Activated naive CD4-positive, alpha-beta T cell treated with anti-CD3 and anti-CD28 coated beads for 36 hours (primary cell): Measurements from ENCODE around the gene CMTR1. TPM values are rescaled to one million over a fixed set of nuclear protein-coding genes. Genes with fewer than 3 reads are reported as not detected.
A peak's percentile ranks its signal among the peaks of the same experiment; 100 is the strongest.

Experiments
- CTCF ChIA-PET: fragments of 350-600 bp; sonication (Branson Sonifier 250); formaldehyde crosslinking; loops from one replicate; lab custom pipeline; 2021; ENCODE audit warnings: antibody characterized with exemption; lab: Charles Lee
- DNase-seq: peaks from one replicate; pipeline ENCODE4 v3.0.0-alpha.2; 2020
- H3K27ac Mint-ChIP-seq: one replicate; pipeline ENCODE4 v1.8.0; 2021; ENCODE audit warnings: mild to moderate bottlenecking, mixed read lengths
- H3K27me3 Mint-ChIP-seq: one replicate; pipeline ENCODE4 v1.8.0; 2021; ENCODE audit warnings: low read depth, mixed read lengths
- H3K36me3 Mint-ChIP-seq: one replicate; pipeline ENCODE4 v1.8.0; 2021; ENCODE audit warnings: low read depth, mixed read lengths
- H3K4me1 Mint-ChIP-seq: one replicate; pipeline ENCODE4 v1.8.0; 2021; ENCODE audit warnings: low read depth, mixed read lengths
- H3K4me3 Mint-ChIP-seq: one replicate; pipeline ENCODE4 v1.8.0; 2021; ENCODE audit warnings: mild to moderate bottlenecking, moderate library complexity, mixed read lengths
- H3K9me3 Mint-ChIP-seq: one replicate; pipeline ENCODE4 v1.8.0; 2021; ENCODE audit warnings: mixed read lengths
- intact Hi-C: fragments of 100-400 bp; cut with micrococcal nuclease; formaldehyde crosslinking; loops from one replicate; pipeline ENCODE4 v1.15.1; 2023
- total RNA-seq, 2 experiments: library from RNA; stranded (reverse); gene quantifications; one replicate each; pipeline ENCODE4 v1.2.3, GENCODE V29; 2021

The CMTR1 gene
- total RNA-seq, 2 experiments from 2014 or later = 70.9 to 71.3 TPM

GRCh38 chr6:37467718-37468117 lies 34.7 kb downstream of the CMTR1 start:
- intact Hi-C loops = no loop called here
- Mint-ChIP-seq H3K4me3 (no peak overlapping the region), H3K4me1 (peaks cover 4% of the 10 kb centered on the region), H3K9me3 (peaks cover 6% of the 10 kb centered on the region), H3K27ac (no peak overlapping the region), H3K36me3 (peaks cover 49% of the 10 kb centered on the region), H3K27me3 (no peaks in the 10 kb centered on the region)
- no peak for DNase-seq
- CTCF ChIA-PET = interaction anchor here (1.0 to 1.6 kb wide), 3 partner anchors 13 to 99 kb away, joined by 3 to 5 read pairs (median 4); no protein-coding TSS in a partner anchor

- H3K27ac Mint-ChIP-seq = no peak overlapping the region
- H3K36me3 Mint-ChIP-seq = peaks cover 30% of the 10 kb centered on the region
- H3K9me3 Mint-ChIP-seq = no peaks in the 10 kb centered on the region
- intact Hi-C loops = no loop called here
- peaks cover 2% of the 10 kb centered on the region for H3K4me1 Mint-ChIP-seq
- H3K27me3 Mint-ChIP-seq = no peaks in the 10 kb centered on the region
- H3K4me3 Mint-ChIP-seq = no peak overlapping the region
- CTCF ChIA-PET = interaction anchor here (1.1 to 1.2 kb wide), 3 partner anchors 92 to 218 kb away, joined by 3 to 4 read pairs (median 4); no protein-coding TSS in a partner anchor
- no peak for DNase-seq
Measured at GRCh38 chr6:37473364-37474095, 40.5 kb downstream of the CMTR1 start.

- Mint-ChIP-seq H3K27ac (no peak overlapping the region), H3K36me3 (peaks cover 28% of the 10 kb centered on the region), H3K9me3 (no peaks in the 10 kb centered on the region), H3K4me1 (peaks cover 2% of the 10 kb centered on the region), H3K4me3 (no peak overlapping the region), H3K27me3 (no peaks in the 10 kb centered on the region)
- no peak for DNase-seq
- CTCF ChIA-PET = interaction anchor here (1.0 to 1.2 kb wide), 3 partner anchors 11 to 217 kb away, joined by 3 to 4 read pairs (median 4); no protein-coding TSS in a partner anchor
- intact Hi-C loops = no loop called here
Measured at GRCh38 chr6:37474316-37474715, 41.3 kb downstream of the CMTR1 start.

- H3K4me3 Mint-ChIP-seq = no peak overlapping the region
- H3K4me1 Mint-ChIP-seq = no peaks in the 10 kb centered on the region
Measured at GRCh38 chr6:37477191-37477590, 44.2 kb downstream of the CMTR1 start.

GRCh38 chr6:37477656-37478435 lies 44.8 kb downstream of the CMTR1 start:
- CTCF ChIA-PET = interaction anchor here (1.1 kb wide), 1 partner anchor 17 kb away, joined by 3 read pairs; no protein-coding TSS in a partner anchor
- Mint-ChIP-seq H3K4me1 (no peaks in the 10 kb centered on the region), H3K4me3 (no peak overlapping the region), H3K27me3 (no peaks in the 10 kb centered on the region), H3K36me3 (peaks cover 19% of the 10 kb centered on the region), H3K9me3 (no peaks in the 10 kb centered on the region), H3K27ac (no peak overlapping the region)
- no peak for DNase-seq
- intact Hi-C loops = no loop called here

More at GRCh38 chr6:37477191-37477590, 44.2 kb downstream of the CMTR1 start:
- CTCF ChIA-PET = no interaction called here
- Mint-ChIP-seq H3K27ac (no peak overlapping the region), H3K9me3 (no peaks in the 10 kb centered on the region), H3K27me3 (no peaks in the 10 kb centered on the region), H3K36me3 (peaks cover 19% of the 10 kb centered on the region)
- intact Hi-C loops = no loop called here
- DNase-seq = no peak

GRCh38 chr6:37478827-37479226 lies 45.8 kb downstream of the CMTR1 start:
- Mint-ChIP-seq H3K27me3 (no peaks in the 10 kb centered on the region), H3K9me3 (no peaks in the 10 kb centered on the region), H3K4me1 (no peaks in the 10 kb centered on the region), H3K36me3 (peaks cover 18% of the 10 kb centered on the region), H3K27ac (no peak overlapping the region), H3K4me3 (no peak overlapping the region)
- no peak for DNase-seq
- intact Hi-C loops = no loop called here
- CTCF ChIA-PET = interaction anchor here (1.1 kb wide), 2 partner anchors 16 to 57 kb away, joined by 3 read pairs; no protein-coding TSS in a partner anchor

GRCh38 chr6:37479266-37479854 lies 46.3 kb downstream of the CMTR1 start:
- CTCF ChIA-PET = interaction anchor here (1.1 to 1.4 kb wide), 3 partner anchors 16 to 86 kb away, joined by 3 to 4 read pairs (median 3); no protein-coding TSS in a partner anchor
- DNase-seq = no peak
- Mint-ChIP-seq H3K27ac (no peak overlapping the region), H3K27me3 (no peaks in the 10 kb centered on the region), H3K36me3 (peaks cover 14% of the 10 kb centered on the region), H3K4me3 (no peak overlapping the region), H3K9me3 (no peaks in the 10 kb centered on the region), H3K4me1 (no peaks in the 10 kb centered on the region)
- intact Hi-C loops = no loop called here

GRCh38 chr6:37480118-37480736 lies 47.2 kb downstream of the CMTR1 start:
- intact Hi-C loops = no loop called here
- peak overlapping the region; percentile 24 for H3K27ac Mint-ChIP-seq
- CTCF ChIA-PET = interaction anchor here (1.1 to 1.4 kb wide), 3 partner anchors 13 to 86 kb away, joined by 3 to 4 read pairs (median 3); no protein-coding TSS in a partner anchor
- no peak overlapping the region for H3K4me3 Mint-ChIP-seq
- DNase-seq = no peak
- no peaks in the 10 kb centered on the region for H3K4me1 Mint-ChIP-seq
- no peaks in the 10 kb centered on the region for H3K27me3 Mint-ChIP-seq
- H3K36me3 Mint-ChIP-seq = peaks cover 11% of the 10 kb centered on the region
- H3K9me3 Mint-ChIP-seq = no peaks in the 10 kb centered on the region

- Mint-ChIP-seq H3K4me3 (no peak overlapping the region), H3K27ac (peak overlapping the region; percentile 41), H3K36me3 (peaks cover 11% of the 10 kb centered on the region), H3K27me3 (no peaks in the 10 kb centered on the region), H3K4me1 (no peaks in the 10 kb centered on the region), H3K9me3 (no peaks in the 10 kb centered on the region)
- DNase-seq = no peak
- CTCF ChIA-PET = interaction anchor here (0.6 to 1.4 kb wide), 3 partner anchors 14 to 98 kb away, joined by 3 to 4 read pairs (median 3); no protein-coding TSS in a partner anchor
- intact Hi-C loops = no loop called here
Measured at GRCh38 chr6:37480951-37481534, 48.0 kb downstream of the CMTR1 start.

- CTCF ChIA-PET = interaction anchor here (0.6 to 4.4 kb wide), 4 partner anchors 84 to 115 kb away, joined by 3 to 54 read pairs (median 3); no protein-coding TSS in a partner anchor
- DNase-seq = no peak
- no peaks in the 10 kb centered on the region for H3K9me3 Mint-ChIP-seq
- H3K27ac Mint-ChIP-seq = no peak overlapping the region
- H3K4me1 Mint-ChIP-seq = no peaks in the 10 kb centered on the region
- H3K36me3 Mint-ChIP-seq = peaks cover 11% of the 10 kb centered on the region
- no peak overlapping the region for H3K4me3 Mint-ChIP-seq
- no peaks in the 10 kb centered on the region for H3K27me3 Mint-ChIP-seq
- intact Hi-C loops = no loop called here
Measured at GRCh38 chr6:37481711-37482605, 48.9 kb downstream of the CMTR1 start.
